Activated CD4-positive, alpha-beta T cell treated with anti-CD3 and anti-CD28 coated beads, Interleukin-2, amount 50 U/mL, for 1 hour (primary cell): Measurements from ENCODE around the gene TRPM4.
"Not testable (repeated sequence)": the region's sequence is repeated elsewhere in the genome, so short reads cannot be mapped to it uniquely, and the experiment has no call there.

Experiments used
- DNase-seq: peaks from one replicate; pipeline ENCODE4 v3.0.0-alpha.2; 2020

The TRPM4 gene

GRCh38 chr19:49193822-49194394 is 36.3 kb downstream of the TRPM4 start:
- no peak for DNase-seq

- DNase-seq, result no peak
Observed at GRCh38 chr19:49194408-49194807, 36.8 kb downstream of the TRPM4 start.

- no peak for DNase-seq
Observed at GRCh38 chr19:49196527-49197240, 39.1 kb downstream of the TRPM4 start.

- peak; percentile 5 for DNase-seq
Observed at GRCh38 chr19:49200238-49200862, 42.8 kb downstream of the TRPM4 start.

- no peak for DNase-seq
Observed at GRCh38 chr19:49201042-49201441, 43.5 kb downstream of the TRPM4 start.

GRCh38 chr19:49205114-49205513 is 47.5 kb downstream of the TRPM4 start:
- DNase-seq, result no peak

- DNase-seq, result not testable (repeated sequence)
Observed at GRCh38 chr19:49209502-49209901, 51.9 kb downstream of the TRPM4 start.

- DNase-seq, result peak; percentile 25
Observed at GRCh38 chr19:49210108-49210900, 52.7 kb downstream of the TRPM4 start.

GRCh38 chr19:49210901-49211451 is 53.4 kb downstream of the TRPM4 start:
- no peak for DNase-seq

GRCh38 chr19:49212016-49212701 is 54.6 kb downstream of the TRPM4 start:
- DNase-seq, result no peak

GRCh38 chr19:49213791-49214190 is 56.2 kb downstream of the TRPM4 start:
- no peak for DNase-seq

GRCh38 chr19:49214701-49215100 is 57.1 kb downstream of the TRPM4 start:
- DNase-seq, result no peak

GRCh38 chr19:49216071-49216470 is 58.5 kb downstream of the TRPM4 start:
- no peak for DNase-seq

- DNase-seq, result no peak
Observed at GRCh38 chr19:49217382-49217781, 59.8 kb downstream of the TRPM4 start.

GRCh38 chr19:49222011-49222410 is 64.4 kb downstream of the TRPM4 start:
- DNase-seq, result no peak

- no peak for DNase-seq
Observed at GRCh38 chr19:49222528-49222927, 64.9 kb downstream of the TRPM4 start.

- no peak for DNase-seq
Observed at GRCh38 chr19:49223472-49223871, 65.9 kb downstream of the TRPM4 start.

GRCh38 chr19:49224441-49224840 is 66.8 kb downstream of the TRPM4 start:
- not testable (repeated sequence) for DNase-seq

- DNase-seq, result peak; percentile 9
Observed at GRCh38 chr19:49224879-49225278, 67.3 kb downstream of the TRPM4 start.

GRCh38 chr19:49229416-49229815 is 71.8 kb downstream of the TRPM4 start:
- DNase-seq, result no peak

- DNase-seq, result no peak
Observed at GRCh38 chr19:49231389-49231788, 73.8 kb downstream of the TRPM4 start.

- DNase-seq, result no peak
Observed at GRCh38 chr19:49231804-49232203, 74.2 kb downstream of the TRPM4 start.

GRCh38 chr19:49233163-49233562 is 75.6 kb downstream of the TRPM4 start:
- DNase-seq, result no peak
